ENCODE data around the gene KHDC3L. TPM values are rescaled to one million over a fixed set of nuclear protein-coding genes. Genes with fewer than 3 reads are reported as not detected.

The KHDC3L gene
- polyA plus RNA-seq, 1 donor (not counting 4 experiments of a cell fraction or from before 2014, with no cell fraction given), result not detected

GRCh38 chr6:73339340-73339739 lies 23.1 kb upstream of the KHDC3L start:
- FAIRE-seq (no peak), DNase-seq (ENCODE audit: low read depth, low spot score) (no peak)
- no peak overlapping the region for H3K27ac ChIP-seq (ENCODE audit: control insufficient read depth, insufficient read depth, low read length)
- H3K27me3 ChIP-seq (ENCODE audit: control insufficient read depth, extremely low read depth, insufficient read depth, low read length), result no peaks in the 10 kb centered on the region
- H3K36me3 ChIP-seq (ENCODE audit: control insufficient read depth in 2 of 2, extremely low read depth in 1 of 2, insufficient read depth in 2 of 2, low read length in 2 of 2), result no peaks in the 10 kb centered on the region
- dilution Hi-C loops (cut with MboI; ENCODE audit: extremely low pct_ligation_motif_present, low sequenced_read_pairs), result no loop called here
- no peaks in the 10 kb centered on the region for H4K20me1 ChIP-seq (ENCODE audit: control insufficient read depth, extremely low read depth, insufficient read depth, low read length)
- no peak overlapping the region for H3K4me3 ChIP-seq (ENCODE audit: control insufficient read depth in 2 of 3, extremely low read depth in 1 of 3, insufficient read depth in 2 of 3, low read depth in 1 of 3, low read length in 3 of 3)
- no peak for TF ChIP-seq EZH2 (IDR thresholded peaks at IDR 0.05; ENCODE audit: low read length)
- TF ChIP-seq CTCF (optimal IDR thresholded peaks at IDR 0.05 in 1 of 3, IDR thresholded peaks at IDR 0.05 in 1 of 3, conservative IDR thresholded peaks at IDR 0.05 in 1 of 3; ENCODE audit: extremely low read depth in 1 of 3, insufficient read depth in 2 of 3, low read length in 3 of 3), result no peak
- no peak overlapping the region for H3K4me2 ChIP-seq (ENCODE audit: control insufficient read depth, extremely low read depth, insufficient read depth, low read depth, low read length)
- no peaks in the 10 kb centered on the region for H3K9me1 ChIP-seq (ENCODE audit: control insufficient read depth, extremely low read depth, insufficient read depth, low read length)
- H3K9ac ChIP-seq (ENCODE audit: control insufficient read depth, extremely low read depth, insufficient read depth, low read length), result no peak overlapping the region
- H3K9me3 ChIP-seq (ENCODE audit: control insufficient read depth, low read depth, low read length), result no peaks in the 10 kb centered on the region
- H3K79me2 ChIP-seq (ENCODE audit: control insufficient read depth, insufficient read depth, low read length), result no peaks in the 10 kb centered on the region
- H2AFZ ChIP-seq (ENCODE audit: control insufficient read depth, low read length), result no peak overlapping the region
- H3K4me1 ChIP-seq (ENCODE audit: control insufficient read depth, extremely low read depth, insufficient read depth, low read length), result no peaks in the 10 kb centered on the region

GRCh38 chr6:73340048-73340447 lies 22.4 kb upstream of the KHDC3L start:
- Histone ChIP-seq H3K27ac (ENCODE audit: control insufficient read depth, insufficient read depth, low read length) (no peak overlapping the region), H3K9me1 (ENCODE audit: control insufficient read depth, extremely low read depth, insufficient read depth, low read length) (no peaks in the 10 kb centered on the region), H2AFZ (ENCODE audit: control insufficient read depth, low read length) (no peak overlapping the region), H3K27me3 (ENCODE audit: control insufficient read depth, extremely low read depth, insufficient read depth, low read length) (no peaks in the 10 kb centered on the region), H3K4me3 (ENCODE audit: control insufficient read depth in 2 of 3, extremely low read depth in 1 of 3, insufficient read depth in 2 of 3, low read depth in 1 of 3, low read length in 3 of 3) (no peak overlapping the region), H3K9me3 (ENCODE audit: control insufficient read depth, low read depth, low read length) (no peaks in the 10 kb centered on the region), H4K20me1 (ENCODE audit: control insufficient read depth, extremely low read depth, insufficient read depth, low read length) (no peaks in the 10 kb centered on the region), H3K4me2 (ENCODE audit: control insufficient read depth, extremely low read depth, insufficient read depth, low read depth, low read length) (no peak overlapping the region), H3K9ac (ENCODE audit: control insufficient read depth, extremely low read depth, insufficient read depth, low read length) (no peak overlapping the region), H3K36me3 (ENCODE audit: control insufficient read depth in 2 of 2, extremely low read depth in 1 of 2, insufficient read depth in 2 of 2, low read length in 2 of 2) (no peaks in the 10 kb centered on the region), H3K4me1 (ENCODE audit: control insufficient read depth, extremely low read depth, insufficient read depth, low read length) (no peaks in the 10 kb centered on the region), H3K79me2 (ENCODE audit: control insufficient read depth, insufficient read depth, low read length) (no peaks in the 10 kb centered on the region)
- no peak for DNase-seq (ENCODE audit: low read depth, low spot score)
- dilution Hi-C loops (cut with MboI; ENCODE audit: extremely low pct_ligation_motif_present, low sequenced_read_pairs), result no loop called here
- peak; percentile 60 for FAIRE-seq
- no peak for TF ChIP-seq CTCF (optimal IDR thresholded peaks at IDR 0.05 in 1 of 3, IDR thresholded peaks at IDR 0.05 in 1 of 3, conservative IDR thresholded peaks at IDR 0.05 in 1 of 3; ENCODE audit: extremely low read depth in 1 of 3, insufficient read depth in 2 of 3, low read length in 3 of 3)
- no peak for TF ChIP-seq EZH2 (IDR thresholded peaks at IDR 0.05; ENCODE audit: low read length)

Measured in keratinocyte (primary cell).